ENCODE data around the gene FLYWCH1. TPM values are rescaled to one million over a fixed set of nuclear protein-coding genes. Genes with fewer than 3 reads are reported as not detected.

The FLYWCH1 gene
- total RNA-seq, 1 experiment from 2014 or later = 32.6 TPM

- POLR2A ChIA-PET = no interaction called here
- H3K36me3 Mint-ChIP-seq = peaks cover 9% of the 10 kb centered on the region; the same call in 1 of the 2 replicates
- no peaks in the 10 kb centered on the region for H3K27me3 Mint-ChIP-seq (ENCODE audit: low read depth)
- peaks cover 10% of the 10 kb centered on the region for H3K4me1 Mint-ChIP-seq
- CTCF ChIA-PET = interaction anchor here (0.8 kb wide), 1 partner anchor 32 kb away, joined by 3 read pairs; no protein-coding TSS in a partner anchor
- TF ChIP-seq ATF2 (CRISPR knock-in tag; IDR thresholded peaks at IDR 0.05; ENCODE audit: borderline replicate concordance, low read depth) (no peak), ZNF532 (CRISPR knock-in tag; IDR thresholded peaks at IDR 0.05; ENCODE audit: borderline replicate concordance) (no peak), ZBTB21 (CRISPR knock-in tag; IDR thresholded peaks at IDR 0.05; ENCODE audit: borderline replicate concordance) (no peak), SMAD3 (CRISPR knock-in tag; IDR thresholded peaks at IDR 0.05; ENCODE audit: borderline replicate concordance) (no peak), RORB (CRISPR knock-in tag; IDR thresholded peaks at IDR 0.05) (no peak), NR1H2 (CRISPR knock-in tag; IDR thresholded peaks at IDR 0.05) (no peak), GTF2I (CRISPR knock-in tag; conservative IDR thresholded peaks at IDR 0.05) (no peak), SOX15 (CRISPR knock-in tag; IDR thresholded peaks at IDR 0.05) (no peak), OVOL2 (CRISPR knock-in tag; IDR thresholded peaks at IDR 0.05; ENCODE audit: borderline replicate concordance) (no peak), IRF2 (CRISPR knock-in tag; IDR thresholded peaks at IDR 0.05; ENCODE audit: borderline replicate concordance, low read depth) (no peak), CBFB (CRISPR knock-in tag; IDR thresholded peaks at IDR 0.05; ENCODE audit: low read depth) (no peak), CDX4 (CRISPR knock-in tag; IDR thresholded peaks at IDR 0.05; ENCODE audit: borderline replicate concordance) (no peak), AR (CRISPR knock-in tag; IDR thresholded peaks at IDR 0.05) (no peak)
- no peak for ATAC-seq
- no peak overlapping the region for H3K4me3 Mint-ChIP-seq
- no peak for DNase-seq (ENCODE audit: low spot score)
- no peak overlapping the region for H3K27ac Mint-ChIP-seq
- H3K9me3 Mint-ChIP-seq = no peaks in the 10 kb centered on the region
Measured at GRCh38 chr16:2976201-2976600, 64.5 kb downstream of the FLYWCH1 start.

- Mint-ChIP-seq H3K9me3 (no peaks in the 10 kb centered on the region), H3K4me3 (no peak overlapping the region), H3K27me3 (ENCODE audit: low read depth) (no peaks in the 10 kb centered on the region), H3K27ac (no peak overlapping the region), H3K4me1 (peaks cover 15% of the 10 kb centered on the region), H3K36me3 (peaks cover 9% of the 10 kb centered on the region; the same call in 1 of the 2 replicates)
- no peak for ATAC-seq
- ChIA-PET CTCF (interaction anchor here (0.8 to 1.9 kb wide), 3 partner anchors 31 to 52 kb away, joined by 3 to 6 read pairs (median 4); no protein-coding TSS in a partner anchor), POLR2A (no interaction called here)
- DNase-seq (ENCODE audit: low spot score) = no peak
- TF ChIP-seq JUN (CRISPR knock-in tag; IDR thresholded peaks at IDR 0.05) (no peak), CDX4 (CRISPR knock-in tag; IDR thresholded peaks at IDR 0.05; ENCODE audit: borderline replicate concordance) (no peak), ZNF425 (CRISPR knock-in tag; conservative IDR thresholded peaks at IDR 0.05) (no peak), USF2 (CRISPR knock-in tag; IDR thresholded peaks at IDR 0.05) (no peak), MLX (CRISPR knock-in tag; IDR thresholded peaks at IDR 0.05) (no peak), OVOL2 (CRISPR knock-in tag; IDR thresholded peaks at IDR 0.05; ENCODE audit: borderline replicate concordance) (no peak), ZNF317 (CRISPR knock-in tag; IDR thresholded peaks at IDR 0.05; ENCODE audit: borderline replicate concordance, low read depth) (no peak), FOXK1 (CRISPR knock-in tag; IDR thresholded peaks at IDR 0.05) (no peak), HMGA2 (CRISPR knock-in tag; IDR thresholded peaks at IDR 0.05) (no peak), JAZF1 (CRISPR knock-in tag; IDR thresholded peaks at IDR 0.05) (no peak), NFATC4 (CRISPR knock-in tag; IDR thresholded peaks at IDR 0.05) (no peak)
Measured at GRCh38 chr16:2976673-2977072, 64.9 kb downstream of the FLYWCH1 start.

Data from WTC11 (cell line).